ENCODE measurements around the gene TSPEAR.
A peak's percentile ranks its signal among the peaks of the same experiment; 100 is the strongest.

TSPEAR gene

DNA sequence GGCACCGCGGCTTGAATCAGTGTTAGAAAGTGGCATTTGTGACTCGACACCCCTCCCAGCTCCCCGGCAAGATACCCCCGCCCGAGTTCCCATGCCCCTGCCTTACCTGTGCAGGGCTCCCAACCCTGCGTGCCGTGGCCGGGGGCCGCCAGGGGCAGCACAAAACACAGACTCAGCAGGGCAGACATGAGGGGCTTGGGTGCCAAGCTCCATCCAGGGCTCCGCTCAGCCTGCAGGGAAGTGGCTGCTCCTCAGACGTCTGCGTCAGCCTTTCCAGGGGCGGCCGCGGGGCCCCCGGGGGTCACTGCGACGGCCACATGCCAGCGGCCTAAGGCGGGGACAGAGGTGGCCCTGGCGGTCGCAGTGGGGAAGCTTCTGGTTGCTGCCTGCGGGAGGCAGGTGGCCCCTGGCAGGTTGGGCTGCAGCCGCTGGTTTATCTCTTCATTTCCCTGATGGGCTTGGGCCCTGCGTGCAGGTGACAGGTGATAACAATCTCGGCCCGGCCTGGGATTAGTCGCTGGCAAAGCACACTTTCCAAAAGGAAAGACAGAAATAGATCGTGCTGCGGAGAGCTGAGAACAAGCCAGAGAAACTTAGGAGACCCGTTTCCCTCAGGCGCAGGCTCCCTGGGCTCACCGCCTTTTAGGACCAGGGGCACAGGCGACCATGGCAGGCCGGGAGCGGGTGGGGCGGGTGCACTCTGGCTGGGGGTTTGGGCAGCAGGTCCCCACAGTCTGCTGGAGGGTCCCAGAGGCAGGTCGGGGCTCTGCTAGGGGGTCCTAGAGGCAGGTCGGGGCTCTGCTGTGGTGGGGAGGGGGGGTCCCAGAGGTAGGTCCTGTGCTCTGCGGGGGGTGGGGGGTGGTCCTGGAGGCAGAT lies at the start of gene TSPEAR:
Gene TSPEAR, minus strand, starts transcription at position 246 of the 876 bp plus-strand sequence. Its CDS starts 58 bp downstream, at position 188.
- DNase-seq (ENCODE audit: low spot score) = no peak

GRCh38 chr21:44760376-44760775 lies 49.0 kb upstream of the TSPEAR start:
- DNase-seq (ENCODE audit: low spot score) = no peak

DNA sequence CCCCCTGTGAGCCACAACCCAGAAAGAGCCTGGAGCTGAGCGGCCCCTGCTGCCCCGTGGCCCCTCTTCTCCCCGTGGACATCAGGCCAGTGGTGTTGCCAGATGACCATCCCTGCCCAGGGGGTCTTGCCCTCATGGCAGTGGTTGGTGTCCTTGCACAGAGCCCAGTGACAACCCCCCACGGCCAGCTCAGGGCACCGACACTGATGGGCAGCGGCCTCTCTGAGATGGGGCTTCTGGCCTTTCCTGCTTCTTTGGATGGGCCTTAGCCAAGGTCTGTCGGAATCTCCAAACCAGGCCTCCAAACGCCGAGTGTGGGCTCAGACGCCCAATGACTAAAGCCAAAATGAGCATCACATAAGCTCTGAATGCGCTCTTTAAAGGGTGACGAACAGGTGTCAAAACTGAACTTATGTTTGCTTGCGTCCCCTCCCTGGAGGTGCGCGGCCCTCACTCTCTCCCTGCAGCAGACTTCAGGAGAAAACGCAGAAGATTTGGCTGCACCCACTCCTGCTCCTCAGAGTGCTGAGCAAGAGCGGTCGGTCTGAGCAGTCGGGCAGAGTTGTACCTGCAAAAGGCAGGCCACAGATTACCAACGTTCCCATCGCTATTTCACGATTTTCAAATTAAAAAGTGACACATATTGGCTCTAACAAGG lies 48.4 kb upstream of the TSPEAR start:
- no peak for DNase-seq (ENCODE audit: low spot score)

- DNase-seq (ENCODE audit: low spot score) = no peak
Measured at GRCh38 chr21:44758781-44759627, 47.6 kb upstream of the TSPEAR start.

GRCh38 chr21:44758141-44758561 lies 46.8 kb upstream of the TSPEAR start:
- no peak for DNase-seq (ENCODE audit: low spot score)

DNA sequence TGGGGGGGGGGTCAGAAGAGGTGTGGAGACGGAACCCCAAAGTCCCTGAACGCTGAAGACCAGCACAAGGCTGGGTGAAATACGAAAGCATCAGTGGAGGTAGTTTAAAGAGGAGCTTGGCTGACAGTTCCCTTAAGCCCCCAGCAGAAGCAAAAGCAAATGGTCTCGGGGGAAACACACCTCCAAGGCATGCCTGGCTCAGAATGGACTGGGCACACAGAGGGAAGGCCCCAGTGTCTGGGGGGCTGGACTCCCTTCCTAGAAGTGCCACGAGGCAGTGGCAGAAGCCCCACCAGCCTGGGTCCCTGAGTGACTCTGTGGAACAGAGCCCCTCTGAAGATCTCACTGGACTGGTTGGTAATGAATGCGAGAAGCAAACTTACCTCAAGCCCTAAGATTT lies 46.4 kb upstream of the TSPEAR start:
- no peak for DNase-seq (ENCODE audit: low spot score)

GRCh38 chr21:44756423-44757185 lies 45.2 kb upstream of the TSPEAR start:
- no peak for DNase-seq (ENCODE audit: low spot score)

DNA sequence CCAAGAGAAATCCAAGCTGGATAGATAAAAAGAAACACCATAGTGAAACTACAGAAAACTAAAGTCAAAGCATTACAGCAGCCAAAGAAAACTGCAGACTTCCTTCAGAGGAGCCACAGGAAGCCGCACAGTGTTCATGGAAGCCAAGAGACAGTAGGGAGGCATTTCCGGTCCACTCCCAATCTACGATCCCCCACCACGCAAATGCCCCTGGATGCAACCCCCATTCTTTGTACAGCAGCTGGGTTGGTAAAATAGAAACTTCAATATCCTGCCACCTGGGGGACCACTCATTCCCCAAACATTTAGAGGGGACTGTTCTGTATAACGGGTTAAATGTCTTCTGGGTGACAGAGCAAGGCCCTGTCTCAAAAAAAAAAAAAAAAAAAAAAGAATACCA lies 43.9 kb upstream of the TSPEAR start:
- DNase-seq (ENCODE audit: low spot score) = no peak

GRCh38 chr21:44753357-44753756 lies 42.0 kb upstream of the TSPEAR start:
- DNase-seq (ENCODE audit: low spot score) = no peak

DNA sequence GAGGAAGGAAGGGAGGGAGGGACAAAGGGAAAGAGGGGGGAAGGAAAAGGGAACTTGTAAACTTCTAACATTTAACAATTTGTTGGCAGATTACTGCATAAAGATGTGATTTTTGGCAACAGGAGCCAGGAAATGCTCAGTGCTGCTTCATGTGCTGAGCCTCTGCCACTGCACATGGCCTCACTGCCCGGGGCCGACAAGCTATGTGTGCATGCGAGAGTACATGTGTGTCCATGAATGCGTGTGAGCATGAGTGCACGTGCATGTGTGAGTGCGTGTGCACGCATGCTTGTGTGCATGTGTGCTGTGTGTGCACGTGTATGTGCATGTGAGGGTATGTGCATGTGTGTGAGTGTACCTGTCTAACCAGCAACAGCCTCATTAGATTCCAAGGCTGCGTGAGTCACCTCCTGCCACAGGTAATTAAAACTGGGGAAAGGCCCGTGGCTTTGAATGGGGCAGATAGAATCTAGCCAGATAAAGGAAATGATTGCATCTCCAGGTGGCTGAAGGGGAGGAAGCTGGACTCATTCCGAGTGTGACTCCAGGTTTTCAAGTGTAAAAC lies 41.4 kb upstream of the TSPEAR start:
- no peak for DNase-seq (ENCODE audit: low spot score)

- DNase-seq (ENCODE audit: low spot score) = no peak
Measured at GRCh38 chr21:44751799-44752636, 40.6 kb upstream of the TSPEAR start.

DNA sequence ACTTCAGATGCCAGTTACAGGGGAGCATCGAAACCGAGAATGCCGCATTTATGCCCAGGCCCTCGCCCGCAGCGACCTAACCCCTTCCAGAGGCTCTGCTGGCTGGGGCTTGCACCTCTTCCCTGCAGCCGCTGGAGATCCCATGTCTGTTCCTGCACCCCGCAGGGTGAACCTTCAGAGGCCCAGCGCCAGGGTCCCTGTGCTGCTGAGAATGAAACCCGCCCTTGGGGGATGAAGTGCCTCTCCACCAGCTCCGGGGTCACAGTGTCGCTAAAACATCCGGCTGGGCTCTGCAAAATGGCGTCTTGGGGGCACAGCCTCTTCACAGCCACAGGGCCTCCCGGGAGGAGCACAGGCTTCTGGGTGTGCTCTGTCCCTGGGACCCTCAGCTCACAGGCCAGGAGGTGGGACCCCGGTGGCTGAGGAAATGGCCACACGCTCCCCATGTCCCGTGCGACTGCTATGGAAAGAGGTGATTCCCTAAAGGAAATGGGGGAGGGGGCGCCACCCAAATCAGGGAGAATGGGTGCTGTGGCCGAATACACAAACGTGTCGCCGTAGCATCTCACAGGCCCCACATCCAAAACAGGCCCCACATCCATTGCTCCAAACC lies 39.9 kb upstream of the TSPEAR start:
- DNase-seq (ENCODE audit: low spot score) = no peak

GRCh38 chr21:44750675-44751025 lies 39.3 kb upstream of the TSPEAR start:
- DNase-seq (ENCODE audit: low spot score) = no peak

DNA sequence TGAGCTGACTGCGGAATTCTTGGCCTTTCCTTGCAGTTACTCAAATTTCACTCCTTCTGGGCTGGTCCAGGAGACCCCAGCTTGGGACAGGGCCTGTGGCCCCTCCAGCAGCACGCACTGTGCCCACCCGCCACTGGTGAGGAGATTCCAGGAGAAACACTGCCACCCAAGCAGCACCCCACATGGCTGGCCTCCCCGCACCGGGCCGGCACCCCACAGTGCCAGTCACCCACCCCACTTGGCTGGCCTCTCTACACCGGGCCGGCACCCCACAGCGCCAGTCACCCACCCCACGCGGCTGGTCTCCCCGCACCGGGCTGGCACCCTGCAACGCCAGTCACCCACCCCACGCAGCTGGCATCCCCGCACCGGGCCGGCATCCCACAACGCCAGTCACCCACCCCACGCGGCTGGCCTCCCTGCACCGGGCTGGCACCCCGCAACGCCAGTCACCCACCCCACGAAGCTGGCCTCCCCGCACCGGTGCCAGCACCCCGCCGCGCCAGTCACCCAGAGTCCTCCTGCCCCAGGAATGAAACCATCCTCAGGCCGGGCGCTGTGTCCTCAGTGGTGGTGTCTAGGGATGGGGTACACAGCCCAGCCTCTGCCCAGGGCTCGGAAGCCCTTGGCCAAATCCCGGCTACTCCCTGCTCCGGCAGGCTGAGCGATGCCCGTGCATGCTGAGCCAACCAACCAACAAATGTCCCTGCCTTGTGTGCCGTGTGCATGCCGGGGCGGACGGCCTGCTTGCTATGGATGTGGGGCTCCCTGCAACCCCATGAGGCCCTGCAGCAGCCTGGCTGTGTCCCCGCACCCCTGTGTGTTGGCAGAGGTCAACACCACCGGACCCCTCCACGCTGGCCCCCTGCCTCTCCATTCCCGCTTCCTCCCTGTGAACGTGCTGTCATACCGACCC lies 38.6 kb upstream of the TSPEAR start:
- DNase-seq (ENCODE audit: low spot score) = no peak

GRCh38 chr21:44749116-44749758 lies 37.9 kb upstream of the TSPEAR start:
- DNase-seq (ENCODE audit: low spot score) = no peak

DNA sequence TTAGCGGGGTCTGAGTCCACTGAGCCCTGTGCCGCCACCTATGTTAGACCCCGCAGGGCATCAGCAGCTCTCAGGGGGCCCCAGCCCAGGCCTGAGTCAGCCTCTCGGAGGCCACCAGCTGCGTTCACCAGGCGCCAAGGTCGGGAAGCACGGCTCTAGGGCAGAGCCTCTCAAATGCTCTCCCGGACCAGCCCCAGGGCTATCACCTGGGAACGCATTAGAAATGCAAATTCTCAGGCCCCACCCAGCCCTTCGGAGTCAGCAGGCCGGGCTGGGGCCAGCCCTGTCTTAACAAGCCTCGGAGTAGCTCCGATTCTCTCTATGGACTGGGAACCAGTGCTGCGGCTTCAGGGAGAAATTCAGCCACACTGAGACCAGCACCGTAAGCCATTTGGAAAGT lies 37.2 kb upstream of the TSPEAR start:
- no peak for DNase-seq (ENCODE audit: low spot score)

DNA sequence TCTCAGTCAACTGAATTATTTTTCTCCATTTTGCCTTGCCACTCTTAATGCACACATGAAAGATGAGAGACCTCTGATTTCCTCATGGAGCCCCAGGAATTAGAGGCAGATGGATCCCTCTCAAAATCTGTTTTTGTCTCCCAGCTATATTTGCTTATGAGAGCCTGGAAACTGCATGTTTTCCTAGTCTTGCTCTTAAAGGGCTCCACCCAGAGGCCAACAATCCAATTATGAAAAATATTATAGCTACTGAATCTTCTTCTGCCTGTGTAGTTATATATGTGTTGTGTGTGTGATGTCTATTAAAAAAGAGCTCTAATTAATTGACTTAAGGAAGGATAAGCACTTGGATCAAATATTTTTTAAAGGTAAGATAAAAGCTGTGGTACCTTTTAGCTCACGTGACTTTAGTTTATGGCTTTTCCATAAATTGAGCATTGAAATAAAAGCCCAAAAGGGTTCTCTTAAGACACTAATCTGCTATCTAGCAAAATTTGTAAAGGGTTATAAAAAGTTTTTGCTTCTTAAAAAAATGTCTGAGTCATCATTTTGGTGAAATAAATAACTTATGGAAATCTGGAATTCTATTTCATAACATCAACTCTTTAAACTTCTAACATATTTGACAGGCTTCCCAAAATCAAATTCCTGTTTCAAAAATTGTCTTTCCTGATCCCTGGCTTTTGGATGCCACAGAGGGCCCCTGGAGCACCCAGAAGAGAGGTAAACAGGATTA lies 31.2 kb upstream of the TSPEAR start:
- peak; percentile 32 for DNase-seq (ENCODE audit: low spot score)

DNA sequence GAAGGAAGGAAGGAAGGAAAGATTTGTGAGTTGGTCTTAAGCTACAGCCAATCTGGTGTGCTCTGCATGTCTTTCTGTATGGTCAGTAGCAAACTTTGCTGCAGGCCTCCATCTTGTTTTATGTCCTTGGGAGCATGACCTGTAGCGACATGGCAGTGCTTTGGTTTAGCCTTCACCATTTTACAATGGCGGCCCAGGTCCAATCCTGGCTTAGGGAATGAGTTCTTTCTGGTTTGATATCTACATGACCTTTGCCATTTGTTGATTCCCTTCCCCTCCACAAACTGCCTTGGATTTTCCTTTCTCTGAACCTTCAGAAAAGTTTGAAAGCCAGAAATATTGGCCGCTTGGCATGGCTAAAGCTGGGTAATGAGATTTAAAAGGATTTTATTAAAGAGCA lies 30.5 kb upstream of the TSPEAR start:
- no peak for DNase-seq (ENCODE audit: low spot score)
